Measurements from ENCODE around the gene MAGI1.
"Not testable (repeated sequence)": the region's sequence is repeated elsewhere in the genome, so short reads cannot be mapped to it uniquely, and the experiment has no call there.

The MAGI1 gene

GRCh38 chr3:66041828-66042227 is 3.1 kb upstream of the MAGI1 start:
- no peak overlapping the region for H3K4me3 ChIP-seq (ENCODE audit: low read depth, low read length)
- DNase-seq (ENCODE audit: low read depth), result no peak

GRCh38 chr3:66041116-66041515 is 2.4 kb upstream of the MAGI1 start:
- no peak overlapping the region for H3K4me3 ChIP-seq (ENCODE audit: low read depth, low read length)
- no peak for DNase-seq (ENCODE audit: low read depth)

GRCh38 chr3:66039590-66039887 is 821 bp upstream of the MAGI1 start:
- H3K4me3 ChIP-seq (ENCODE audit: low read depth, low read length), result peak overlapping the region; percentile 89
- no peak for DNase-seq (ENCODE audit: low read depth)

- no peak for DNase-seq (ENCODE audit: low read depth)
- peak overlapping the region; percentile 89 for H3K4me3 ChIP-seq (ENCODE audit: low read depth, low read length)
These were observed 363 bp downstream of the MAGI1 start for GRCh38 chr3:66038384-66038725.

- no peak for DNase-seq (ENCODE audit: low read depth)
- peak overlapping the region; percentile 89 for H3K4me3 ChIP-seq (ENCODE audit: low read depth, low read length)
These were observed 740 bp downstream of the MAGI1 start for GRCh38 chr3:66037986-66038369.

GRCh38 chr3:66037330-66037985 is 1.3 kb downstream of the MAGI1 start:
- H3K4me3 ChIP-seq (ENCODE audit: low read depth, low read length), result peak overlapping the region; percentile 89
- DNase-seq (ENCODE audit: low read depth), result no peak

GRCh38 chr3:66036586-66037148 is 2.1 kb downstream of the MAGI1 start:
- peak overlapping the region; percentile 89 for H3K4me3 ChIP-seq (ENCODE audit: low read depth, low read length)
- no peak for DNase-seq (ENCODE audit: low read depth)

- no peak for DNase-seq (ENCODE audit: low read depth)
- H3K4me3 ChIP-seq (ENCODE audit: low read depth, low read length), result no peak overlapping the region
These were observed 2.8 kb downstream of the MAGI1 start for GRCh38 chr3:66035763-66036477.

- no peak for DNase-seq (ENCODE audit: low read depth)
These were observed 5.2 kb downstream of the MAGI1 start for GRCh38 chr3:66033241-66034138.

GRCh38 chr3:66031102-66031698 is 7.5 kb downstream of the MAGI1 start:
- H3K4me3 ChIP-seq (ENCODE audit: low read depth, low read length), result no peak overlapping the region
- no peak for DNase-seq (ENCODE audit: low read depth)

More at GRCh38 chr3:66033241-66034138, 5.2 kb downstream of the MAGI1 start:
- H3K4me3 ChIP-seq (ENCODE audit: low read depth, low read length), result no peak overlapping the region

GRCh38 chr3:66029443-66029842 is 9.3 kb downstream of the MAGI1 start:
- no peak overlapping the region for H3K4me3 ChIP-seq (ENCODE audit: low read depth, low read length)
- no peak for DNase-seq (ENCODE audit: low read depth)

- DNase-seq (ENCODE audit: low read depth), result no peak
These were observed 9.7 kb downstream of the MAGI1 start for GRCh38 chr3:66029014-66029413.

GRCh38 chr3:66028457-66028856 is 10.3 kb downstream of the MAGI1 start:
- no peak overlapping the region for H3K4me3 ChIP-seq (ENCODE audit: low read depth, low read length)
- no peak for DNase-seq (ENCODE audit: low read depth)

More at GRCh38 chr3:66029014-66029413, 9.7 kb downstream of the MAGI1 start:
- H3K4me3 ChIP-seq (ENCODE audit: low read depth, low read length), result no peak overlapping the region

- not testable (repeated sequence) for H3K4me3 ChIP-seq (ENCODE audit: low read depth, low read length); DNase-seq (ENCODE audit: low read depth)
These were observed 11.6 kb downstream of the MAGI1 start for GRCh38 chr3:66027099-66027498.

GRCh38 chr3:66023738-66024385 is 14.9 kb downstream of the MAGI1 start:
- no peak for DNase-seq (ENCODE audit: low read depth)
- no peak overlapping the region for H3K4me3 ChIP-seq (ENCODE audit: low read depth, low read length)

- DNase-seq (ENCODE audit: low read depth), result no peak
- no peak overlapping the region for H3K4me3 ChIP-seq (ENCODE audit: low read depth, low read length)
These were observed 15.5 kb downstream of the MAGI1 start for GRCh38 chr3:66023229-66023628.

GRCh38 chr3:66021731-66022131 is 17.0 kb downstream of the MAGI1 start:
- DNase-seq (ENCODE audit: low read depth), result no peak
- no peak overlapping the region for H3K4me3 ChIP-seq (ENCODE audit: low read depth, low read length)

GRCh38 chr3:66019896-66020295 is 18.8 kb downstream of the MAGI1 start:
- no peak for DNase-seq (ENCODE audit: low read depth)
- H3K4me3 ChIP-seq (ENCODE audit: low read depth, low read length), result no peak overlapping the region
